HEK293 (cell line): ENCODE data around the gene MYH14.

Experiments used
- CTCF ChIA-PET: fragments of 350-600 bp; formaldehyde crosslinking; extraction: SDS; loops from one replicate; lab custom pipeline; 2021; ENCODE audit warnings: antibody characterized with exemption; lab: Yijun Ruan, JAX
- POLR2A ChIA-PET: fragments of 300-600 bp; formaldehyde crosslinking; extraction: SDS; loops from one replicate; lab custom pipeline; 2020; ENCODE audit warnings: antibody characterized with exemption, inconsistent platforms; lab: Yijun Ruan, JAX
- H3K27ac ChIP-seq: fragments of 200-500 bp; sonication (Bioruptor generic); 2 replicates; pipeline ENCODE4 v1.5.1; 2014; ENCODE audit warnings: low read depth, low read length, control low read depth, inconsistent platforms; ENCODE audit errors: extremely low read depth
- H3K36me3 ChIP-seq, 2 experiments: fragments of 200-500 bp in 1 of 2; sonication (Bioruptor generic) in 1 of 2; 1 replicate in 1 of 2; 2 replicates in 1 of 2; pipeline ENCODE4 v1.5.1; 2014 to 2017; ENCODE audit warnings: inconsistent platforms in 2 of 2, low read length in 2 of 2; ENCODE audit not compliant: control insufficient read depth in 2 of 2, insufficient read depth in 1 of 2
- H3K4me1 ChIP-seq: fragments of 200-500 bp; sonication (Bioruptor generic); 2 replicates; pipeline ENCODE4 v1.5.1; 2014; ENCODE audit warnings: mild to moderate bottlenecking, low read length, inconsistent platforms; ENCODE audit not compliant: control insufficient read depth, insufficient read depth
- H3K4me3 ChIP-seq: 2 replicates; pipeline ENCODE4 v1.5.1; 2011; ENCODE audit warnings: low read depth, mild to moderate bottlenecking, control low read depth, low read length, moderate library complexity
- H3K9me3 ChIP-seq: fragments of 200-500 bp; sonication (Bioruptor generic); 2 replicates; pipeline ENCODE4 v1.5.1; 2014; ENCODE audit warnings: low read depth, low read length, inconsistent platforms; ENCODE audit not compliant: control insufficient read depth, insufficient read depth
- FEZF1 ChIP-seq: fragments of 450-650 bp; formaldehyde crosslinking; IDR thresholded peaks from 2 replicates; pipeline ENCODE4 v1.5.1; 2016; ENCODE audit warnings: missing biosample characterization, missing genetic modification characterization
- GLIS2 ChIP-seq: fragments of 450-650 bp; formaldehyde crosslinking; IDR thresholded peaks from 2 replicates; pipeline ENCODE4 v1.5.1; 2016; ENCODE audit warnings: missing biosample characterization, missing genetic modification characterization
- IKZF3 ChIP-seq: fragments of 450-650 bp; IDR thresholded peaks from 2 replicates; pipeline ENCODE4 v1.5.0; 2018; ENCODE audit warnings: missing biosample characterization, mild to moderate bottlenecking, missing genetic modification characterization, moderate library complexity
- KLF8 ChIP-seq: fragments of 450-650 bp; formaldehyde crosslinking; IDR thresholded peaks from 2 replicates; pipeline ENCODE4 v1.5.1; 2016; ENCODE audit warnings: missing biosample characterization, missing genetic modification characterization
- KLF9 ChIP-seq: fragments of 450-650 bp; formaldehyde crosslinking; IDR thresholded peaks from 2 replicates; pipeline ENCODE4 v1.5.1; 2016; ENCODE audit warnings: missing biosample characterization, missing genetic modification characterization, low read depth
- YY1 ChIP-seq: fragments of 450-650 bp; formaldehyde crosslinking; IDR thresholded peaks from 2 replicates; pipeline ENCODE4 v1.5.1; 2018; ENCODE audit warnings: missing biosample characterization, missing genetic modification characterization
- ZBTB21 ChIP-seq: fragments of 450-650 bp; formaldehyde crosslinking; IDR thresholded peaks from 2 replicates; pipeline ENCODE4 v1.5.1; 2017; ENCODE audit warnings: missing biosample characterization, missing genetic modification characterization
- ZEB2 ChIP-seq: fragments of 450-650 bp; formaldehyde crosslinking; IDR thresholded peaks from 2 replicates; pipeline ENCODE4 v1.5.1; 2016; ENCODE audit warnings: missing biosample characterization, missing genetic modification characterization
- ZIC2 ChIP-seq: fragments of 450-650 bp; formaldehyde crosslinking; IDR thresholded peaks from 2 replicates; pipeline ENCODE4 v1.5.1; 2016; ENCODE audit warnings: missing biosample characterization, missing genetic modification characterization
- ZNF140 ChIP-seq: fragments of 450-650 bp; formaldehyde crosslinking; IDR thresholded peaks from 2 replicates; pipeline ENCODE4 v1.5.1; 2016; ENCODE audit warnings: missing biosample characterization, missing genetic modification characterization
- ZNF302 ChIP-seq: fragments of 450-650 bp; formaldehyde crosslinking; IDR thresholded peaks from 2 replicates; pipeline ENCODE4 v1.5.1; 2016; ENCODE audit warnings: missing biosample characterization, missing genetic modification characterization, low read depth
- ZNF311 ChIP-seq: fragments of 450-650 bp; formaldehyde crosslinking; IDR thresholded peaks from 2 replicates; pipeline ENCODE4 v1.5.1; 2017; ENCODE audit warnings: missing biosample characterization, missing genetic modification characterization, borderline replicate concordance
- ZNF335 ChIP-seq: fragments of 450-650 bp; formaldehyde crosslinking; conservative IDR thresholded peaks from 2 replicates; pipeline ENCODE4 v1.5.1; 2016; ENCODE audit warnings: missing biosample characterization, missing genetic modification characterization
- ZNF394 ChIP-seq: fragments of 450-650 bp; formaldehyde crosslinking; IDR thresholded peaks from 2 replicates; pipeline ENCODE4 v1.5.1; 2016; ENCODE audit warnings: missing biosample characterization, missing genetic modification characterization, mild to moderate bottlenecking, moderate library complexity, borderline replicate concordance
- ZNF621 ChIP-seq: fragments of 450-650 bp; formaldehyde crosslinking; IDR thresholded peaks from 2 replicates; pipeline ENCODE4 v1.5.1; 2017; ENCODE audit warnings: missing biosample characterization, missing genetic modification characterization
- ZNF654 ChIP-seq: fragments of 450-650 bp; formaldehyde crosslinking; IDR thresholded peaks from 2 replicates; pipeline ENCODE4 v1.5.1; 2016; ENCODE audit warnings: low read depth, missing biosample characterization, missing genetic modification characterization
- ZNF658 ChIP-seq: fragments of 450-650 bp; formaldehyde crosslinking; IDR thresholded peaks from 2 replicates; pipeline ENCODE4; 2016; ENCODE audit warnings: missing biosample characterization, missing genetic modification characterization
- ZNF660 ChIP-seq: fragments of 450-650 bp; IDR thresholded peaks from 2 replicates; pipeline ENCODE4 v1.5.1; 2018; ENCODE audit warnings: missing biosample characterization, mild to moderate bottlenecking, missing genetic modification characterization
- ZNF670 ChIP-seq: fragments of 450-650 bp; formaldehyde crosslinking; IDR thresholded peaks from 2 replicates; pipeline ENCODE4 v1.5.1; 2016; ENCODE audit warnings: missing biosample characterization, missing genetic modification characterization, low read depth
- TF ChIP-seq, protein P1 (sequence below): fragments of 450-650 bp; formaldehyde crosslinking; IDR thresholded peaks from 2 replicates; pipeline ENCODE4 v1.5.1; 2017; ENCODE audit warnings: missing biosample characterization, missing genetic modification characterization
- TF ChIP-seq, protein P2 (sequence below): fragments of 450-650 bp; formaldehyde crosslinking; IDR thresholded peaks from 2 replicates; pipeline ENCODE4 v1.5.1; 2016; ENCODE audit warnings: missing biosample characterization, missing genetic modification characterization
- TF ChIP-seq, protein P3 (sequence below): fragments of 450-650 bp; formaldehyde crosslinking; IDR thresholded peaks from 2 replicates; pipeline ENCODE4 v1.5.1; 2016; ENCODE audit warnings: missing biosample characterization, missing genetic modification characterization
- TF ChIP-seq, protein P4 (sequence below): fragments of 450-650 bp; formaldehyde crosslinking; IDR thresholded peaks from 2 replicates; pipeline ENCODE4 v1.5.1; 2016; ENCODE audit warnings: missing biosample characterization, missing genetic modification characterization
- TF ChIP-seq, protein P5 (sequence below): fragments of 450-650 bp; formaldehyde crosslinking; optimal IDR thresholded peaks from 2 replicates; pipeline ENCODE3; 2016; ENCODE audit warnings: missing biosample characterization, mild to moderate bottlenecking, missing genetic modification characterization

Gene MYH14

DNA sequence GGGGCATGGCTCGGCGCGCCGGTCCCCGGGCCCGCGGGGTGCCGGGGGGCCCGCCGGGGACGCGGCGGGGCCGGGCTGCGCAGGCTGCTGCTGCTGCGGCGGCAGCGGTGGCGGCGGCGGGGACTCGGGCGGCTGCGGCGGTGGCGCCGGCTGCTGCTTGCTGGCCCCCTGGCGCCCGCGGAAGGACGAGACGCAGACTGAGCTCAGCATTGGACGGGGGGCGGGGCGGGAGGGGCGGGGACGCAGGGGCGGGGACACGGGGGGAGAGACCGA is 125.4 kb downstream of the MYH14 start:
- peaks cover 13% of the 10 kb centered on the region for H3K4me1 ChIP-seq
- H3K36me3 ChIP-seq, result no peaks in the 10 kb centered on the region
- TF ChIP-seq KLF8 (tag by site-specific recombination) (no peak), ZNF140 (tag by site-specific recombination) (no peak), ZNF621 (tag by site-specific recombination) (no peak), ZIC2 (tag by site-specific recombination) (no peak), ZNF394 (tag by site-specific recombination) (no peak)
- TF ChIP-seq, protein P1, sequence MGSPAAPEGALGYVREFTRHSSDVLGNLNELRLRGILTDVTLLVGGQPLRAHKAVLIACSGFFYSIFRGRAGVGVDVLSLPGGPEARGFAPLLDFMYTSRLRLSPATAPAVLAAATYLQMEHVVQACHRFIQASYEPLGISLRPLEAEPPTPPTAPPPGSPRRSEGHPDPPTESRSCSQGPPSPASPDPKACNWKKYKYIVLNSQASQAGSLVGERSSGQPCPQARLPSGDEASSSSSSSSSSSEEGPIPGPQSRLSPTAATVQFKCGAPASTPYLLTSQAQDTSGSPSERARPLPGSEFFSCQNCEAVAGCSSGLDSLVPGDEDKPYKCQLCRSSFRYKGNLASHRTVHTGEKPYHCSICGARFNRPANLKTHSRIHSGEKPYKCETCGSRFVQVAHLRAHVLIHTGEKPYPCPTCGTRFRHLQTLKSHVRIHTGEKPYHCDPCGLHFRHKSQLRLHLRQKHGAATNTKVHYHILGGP, result no peak
- H3K9me3 ChIP-seq, result no peaks in the 10 kb centered on the region
- peak overlapping the region; percentile 32; the same call in 1 of the 2 replicates for H3K27ac ChIP-seq
- peak overlapping the region; percentile 25; the same call in 1 of the 2 replicates for H3K4me3 ChIP-seq
- CTCF ChIA-PET, result interaction anchor here (0.6 to 1.8 kb wide), 11 partner anchors 10 to 406 kb away, joined by 3 to 11 read pairs (median 4); partner anchors contain the start of gene NR1H2
- POLR2A ChIA-PET, result interaction anchor here (0.6 to 2.7 kb wide), 19 partner anchors 10 to 467 kb away, joined by 3 to 9 read pairs (median 4); partner anchors contain the start of genes ATF5, JOSD2, MYH14 and NR1H2

DNA sequence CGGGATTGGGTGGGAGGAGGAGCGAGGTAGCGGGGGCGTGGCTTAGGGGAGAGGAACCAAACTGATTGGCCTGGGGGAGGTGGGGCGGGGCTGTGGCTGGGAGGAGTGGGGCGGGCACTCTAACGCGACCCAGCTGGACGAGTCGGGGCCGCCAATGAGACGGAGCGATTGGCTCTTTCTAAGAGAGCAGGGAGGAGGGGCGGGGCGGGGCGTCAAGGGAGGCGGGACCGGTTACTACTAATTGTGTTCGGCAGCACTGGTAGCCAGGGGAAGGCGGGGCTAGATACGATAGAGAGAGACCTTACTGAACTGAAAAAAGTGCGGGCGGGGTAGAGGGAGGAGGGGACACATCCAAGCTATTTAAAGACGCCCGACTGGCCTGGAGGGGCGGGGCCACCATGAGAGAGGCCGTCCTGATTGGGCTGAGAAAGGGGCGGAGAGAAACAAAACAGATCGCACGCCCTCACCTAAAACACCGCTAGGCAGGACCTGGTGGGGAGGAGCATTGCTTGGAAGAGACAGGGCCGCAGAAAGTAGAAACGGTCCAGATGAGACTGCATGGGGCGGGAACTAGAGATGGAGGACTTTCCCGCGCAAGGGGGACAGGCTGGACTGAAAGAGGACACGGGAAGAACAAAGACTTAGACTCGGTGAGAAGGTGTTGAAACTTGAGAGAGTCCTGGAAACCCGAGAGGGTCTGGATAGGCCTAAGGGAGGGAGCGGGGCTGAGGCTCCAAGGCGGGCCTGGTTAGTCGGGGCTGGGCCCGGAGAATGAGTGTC is 125.9 kb downstream of the MYH14 start, which contains the start of gene KCNC3:
TSS of gene KCNC3 (minus strand) at position 232 of the 780 bp plus-strand sequence. CDS start 295 bp downstream, outside the sequence.
- peak within 1 kb of the TSS; percentile 25 for H3K4me3 ChIP-seq
- H3K27ac ChIP-seq, result peak within 1 kb of the TSS; percentile 66
- TF ChIP-seq, protein P2, sequence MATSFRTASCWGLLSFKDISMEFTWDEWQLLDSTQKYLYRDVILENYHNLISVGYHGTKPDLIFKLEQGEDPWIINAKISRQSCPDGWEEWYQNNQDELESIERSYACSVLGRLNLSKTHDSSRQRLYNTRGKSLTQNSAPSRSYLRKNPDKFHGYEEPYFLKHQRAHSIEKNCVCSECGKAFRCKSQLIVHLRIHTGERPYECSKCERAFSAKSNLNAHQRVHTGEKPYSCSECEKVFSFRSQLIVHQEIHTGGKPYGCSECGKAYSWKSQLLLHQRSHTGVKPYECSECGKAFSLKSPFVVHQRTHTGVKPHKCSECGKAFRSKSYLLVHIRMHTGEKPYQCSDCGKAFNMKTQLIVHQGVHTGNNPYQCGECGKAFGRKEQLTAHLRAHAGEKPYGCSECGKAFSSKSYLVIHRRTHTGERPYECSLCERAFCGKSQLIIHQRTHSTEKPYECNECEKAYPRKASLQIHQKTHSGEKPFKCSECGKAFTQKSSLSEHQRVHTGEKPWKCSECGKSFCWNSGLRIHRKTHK, result no peak
- TF ChIP-seq, protein P3, sequence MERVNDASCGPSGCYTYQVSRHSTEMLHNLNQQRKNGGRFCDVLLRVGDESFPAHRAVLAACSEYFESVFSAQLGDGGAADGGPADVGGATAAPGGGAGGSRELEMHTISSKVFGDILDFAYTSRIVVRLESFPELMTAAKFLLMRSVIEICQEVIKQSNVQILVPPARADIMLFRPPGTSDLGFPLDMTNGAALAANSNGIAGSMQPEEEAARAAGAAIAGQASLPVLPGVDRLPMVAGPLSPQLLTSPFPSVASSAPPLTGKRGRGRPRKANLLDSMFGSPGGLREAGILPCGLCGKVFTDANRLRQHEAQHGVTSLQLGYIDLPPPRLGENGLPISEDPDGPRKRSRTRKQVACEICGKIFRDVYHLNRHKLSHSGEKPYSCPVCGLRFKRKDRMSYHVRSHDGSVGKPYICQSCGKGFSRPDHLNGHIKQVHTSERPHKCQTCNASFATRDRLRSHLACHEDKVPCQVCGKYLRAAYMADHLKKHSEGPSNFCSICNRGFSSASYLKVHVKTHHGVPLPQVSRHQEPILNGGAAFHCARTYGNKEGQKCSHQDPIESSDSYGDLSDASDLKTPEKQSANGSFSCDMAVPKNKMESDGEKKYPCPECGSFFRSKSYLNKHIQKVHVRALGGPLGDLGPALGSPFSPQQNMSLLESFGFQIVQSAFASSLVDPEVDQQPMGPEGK, result peak; percentile 61
- TF ChIP-seq ZNF140 (tag by site-specific recombination), result no peak
- TF ChIP-seq ZEB2 (tag by site-specific recombination), result no peak; the same call in 1 of the 2 replicates
- peak; percentile 12; the same call in 1 of the 2 replicates for TF ChIP-seq ZNF660 (tag by site-specific recombination)
- TF ChIP-seq ZNF658 (tag by site-specific recombination), result no peak
- no peak for TF ChIP-seq ZBTB21 (tag by site-specific recombination)
- TF ChIP-seq ZNF302 (tag by site-specific recombination), result no peak
- TF ChIP-seq GLIS2, result no peak
- TF ChIP-seq KLF9, result peak; percentile 52; the same call in 1 of the 2 replicates
- no peak for TF ChIP-seq YY1 (tag by site-specific recombination)
- no peak for TF ChIP-seq IKZF3 (tag by site-specific recombination)
- TF ChIP-seq ZNF311 (tag by site-specific recombination), result no peak
- no peak for TF ChIP-seq FEZF1 (tag by site-specific recombination)
- TF ChIP-seq, protein P4, sequence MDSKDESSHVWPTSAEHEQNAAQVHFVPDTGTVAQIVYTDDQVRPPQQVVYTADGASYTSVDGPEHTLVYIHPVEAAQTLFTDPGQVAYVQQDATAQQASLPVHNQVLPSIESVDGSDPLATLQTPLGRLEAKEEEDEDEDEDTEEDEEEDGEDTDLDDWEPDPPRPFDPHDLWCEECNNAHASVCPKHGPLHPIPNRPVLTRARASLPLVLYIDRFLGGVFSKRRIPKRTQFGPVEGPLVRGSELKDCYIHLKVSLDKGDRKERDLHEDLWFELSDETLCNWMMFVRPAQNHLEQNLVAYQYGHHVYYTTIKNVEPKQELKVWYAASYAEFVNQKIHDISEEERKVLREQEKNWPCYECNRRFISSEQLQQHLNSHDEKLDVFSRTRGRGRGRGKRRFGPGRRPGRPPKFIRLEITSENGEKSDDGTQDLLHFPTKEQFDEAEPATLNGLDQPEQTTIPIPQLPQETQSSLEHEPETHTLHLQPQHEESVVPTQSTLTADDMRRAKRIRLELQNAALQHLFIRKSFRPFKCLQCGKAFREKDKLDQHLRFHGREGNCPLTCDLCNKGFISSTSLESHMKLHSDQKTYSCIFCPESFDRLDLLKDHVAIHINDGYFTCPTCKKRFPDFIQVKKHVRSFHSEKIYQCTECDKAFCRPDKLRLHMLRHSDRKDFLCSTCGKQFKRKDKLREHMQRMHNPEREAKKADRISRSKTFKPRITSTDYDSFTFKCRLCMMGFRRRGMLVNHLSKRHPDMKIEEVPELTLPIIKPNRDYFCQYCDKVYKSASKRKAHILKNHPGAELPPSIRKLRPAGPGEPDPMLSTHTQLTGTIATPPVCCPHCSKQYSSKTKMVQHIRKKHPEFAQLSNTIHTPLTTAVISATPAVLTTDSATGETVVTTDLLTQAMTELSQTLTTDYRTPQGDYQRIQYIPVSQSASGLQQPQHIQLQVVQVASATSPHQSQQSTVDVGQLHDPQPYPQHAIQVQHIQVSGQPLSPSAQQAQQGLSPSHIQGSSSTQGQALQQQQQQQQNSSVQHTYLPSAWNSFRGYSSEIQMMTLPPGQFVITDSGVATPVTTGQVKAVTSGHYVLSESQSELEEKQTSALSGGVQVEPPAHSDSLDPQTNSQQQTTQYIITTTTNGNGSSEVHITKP, result peak; percentile 70
- TF ChIP-seq ZNF670 (tag by site-specific recombination), result no peak
- TF ChIP-seq, protein P5, sequence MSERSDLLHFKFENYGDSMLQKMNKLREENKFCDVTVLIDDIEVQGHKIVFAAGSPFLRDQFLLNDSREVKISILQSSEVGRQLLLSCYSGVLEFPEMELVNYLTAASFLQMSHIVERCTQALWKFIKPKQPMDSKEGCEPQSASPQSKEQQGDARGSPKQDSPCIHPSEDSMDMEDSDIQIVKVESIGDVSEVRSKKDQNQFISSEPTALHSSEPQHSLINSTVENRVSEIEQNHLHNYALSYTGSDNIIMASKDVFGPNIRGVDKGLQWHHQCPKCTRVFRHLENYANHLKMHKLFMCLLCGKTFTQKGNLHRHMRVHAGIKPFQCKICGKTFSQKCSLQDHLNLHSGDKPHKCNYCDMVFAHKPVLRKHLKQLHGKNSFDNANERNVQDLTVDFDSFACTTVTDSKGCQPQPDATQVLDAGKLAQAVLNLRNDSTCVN, result no peak
- TF ChIP-seq ZNF335 (tag by site-specific recombination), result 0 out of 2 replicates have a peak, but pooled peaks have one; percentile 13
- no peak for TF ChIP-seq ZNF654 (tag by site-specific recombination)

More for the DNA sequence above, 125.9 kb downstream of the MYH14 start, which contains the start of gene KCNC3:
- H3K36me3 ChIP-seq, result no peaks in the 10 kb centered on the region
- CTCF ChIA-PET, result interaction anchor here (0.6 to 1.8 kb wide), 11 partner anchors 9 to 405 kb away, joined by 3 to 11 read pairs (median 4); partner anchors contain the start of gene NR1H2
- H3K4me1 ChIP-seq, result peaks cover 16% of the 10 kb centered on the region
- POLR2A ChIA-PET, result interaction anchor here (0.5 to 2.7 kb wide), 19 partner anchors 11 to 466 kb away, joined by 3 to 9 read pairs (median 4); partner anchors contain the start of genes ATF5, JOSD2, MYH14 and NR1H2
- H3K9me3 ChIP-seq, result no peaks in the 10 kb centered on the region
